ENCODE results near the gene SGO2.

- no peak for TF ChIP-seq CTCF (IDR thresholded peaks at IDR 0.05; ENCODE audit: insufficient read depth, low read length, poor library complexity, severe bottlenecking)
- no peak for TF ChIP-seq EZH2phosphoT487 (conservative IDR thresholded peaks at IDR 0.05; ENCODE audit: low read length)
Measured at GRCh38 chr2:200616193-200616592, 90.2 kb downstream of the SGO2 start.

Measured in SU-DHL-6 (cell line).